Left ventricle myocardium inferior (tissue), 1 donor: ENCODE data around the gene PNPLA6. TPM values are rescaled to one million over a fixed set of nuclear protein-coding genes. Genes with fewer than 3 reads are reported as not detected.

Experiments used
- DNase-seq: peaks from one replicate; pipeline ENCODE4 v3.0.0-alpha.2; 2020
- H3K27ac ChIP-seq: fragments of 200-600 bp; replicated peaks from 2 replicates; pipeline ENCODE4 v1.8.0; 2021
- H3K27me3 ChIP-seq: fragments of 200-600 bp; 2 replicates; pipeline ENCODE4 v1.8.0; 2021; ENCODE audit warnings: low read depth
- H3K36me3 ChIP-seq: fragments of 200-600 bp; 2 replicates; pipeline ENCODE4 v1.8.0; 2021
- H3K4me1 ChIP-seq: fragments of 200-600 bp; 2 replicates; pipeline ENCODE4 v1.8.0; 2021
- H3K4me3 ChIP-seq: fragments of 200-600 bp; 2 replicates; pipeline ENCODE4 v1.8.0; 2021; ENCODE audit warnings: mild to moderate bottlenecking, moderate library complexity
- H3K9me3 ChIP-seq: fragments of 200-600 bp; replicated peaks from 2 replicates; pipeline ENCODE4 v1.8.0; 2021
- intact Hi-C: fragments of 100-400 bp; cut with micrococcal nuclease; formaldehyde crosslinking; loops from one replicate; pipeline ENCODE4 v1.11.0; 2022
- total RNA-seq: library from RNA; stranded (reverse); fragmentation: NEBNext Ultra II Directional; extraction: Animal tissue kit (Norgen Biotek cat#: 25700); gene quantifications from one replicate; pipeline ENCODE4 v1.2.1, GENCODE V29; 2021
- TF ChIP-seq, protein P1 (sequence below): fragments of 200-600 bp; IDR thresholded peaks from 2 replicates; pipeline ENCODE4 v1.8.0; 2021; ENCODE audit warnings: antibody characterized with exemption, mild to moderate bottlenecking, borderline replicate concordance
- donor health status: DM: no; HTN: yes; CAD: no; lungs with severe emphysema.

Gene PNPLA6
- total RNA-seq, 1 donor from 2014 or later = 52.7 TPM

GRCh38 chr19:7541475-7541824 lies 5.9 kb downstream of the PNPLA6 start:
- H3K4me1 ChIP-seq = peaks cover 3% of the 10 kb centered on the region
- no peak for DNase-seq
- H3K27ac ChIP-seq = no peak overlapping the region
- H3K9me3 ChIP-seq = no peaks in the 10 kb centered on the region
- TF ChIP-seq, protein P1, sequence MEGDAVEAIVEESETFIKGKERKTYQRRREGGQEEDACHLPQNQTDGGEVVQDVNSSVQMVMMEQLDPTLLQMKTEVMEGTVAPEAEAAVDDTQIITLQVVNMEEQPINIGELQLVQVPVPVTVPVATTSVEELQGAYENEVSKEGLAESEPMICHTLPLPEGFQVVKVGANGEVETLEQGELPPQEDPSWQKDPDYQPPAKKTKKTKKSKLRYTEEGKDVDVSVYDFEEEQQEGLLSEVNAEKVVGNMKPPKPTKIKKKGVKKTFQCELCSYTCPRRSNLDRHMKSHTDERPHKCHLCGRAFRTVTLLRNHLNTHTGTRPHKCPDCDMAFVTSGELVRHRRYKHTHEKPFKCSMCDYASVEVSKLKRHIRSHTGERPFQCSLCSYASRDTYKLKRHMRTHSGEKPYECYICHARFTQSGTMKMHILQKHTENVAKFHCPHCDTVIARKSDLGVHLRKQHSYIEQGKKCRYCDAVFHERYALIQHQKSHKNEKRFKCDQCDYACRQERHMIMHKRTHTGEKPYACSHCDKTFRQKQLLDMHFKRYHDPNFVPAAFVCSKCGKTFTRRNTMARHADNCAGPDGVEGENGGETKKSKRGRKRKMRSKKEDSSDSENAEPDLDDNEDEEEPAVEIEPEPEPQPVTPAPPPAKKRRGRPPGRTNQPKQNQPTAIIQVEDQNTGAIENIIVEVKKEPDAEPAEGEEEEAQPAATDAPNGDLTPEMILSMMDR = no peak
- H3K36me3 ChIP-seq = peaks cover 71% of the 10 kb centered on the region
- H3K27me3 ChIP-seq = no peaks in the 10 kb centered on the region
- no peak overlapping the region for H3K4me3 ChIP-seq
- intact Hi-C loops = no loop called here

DNA sequence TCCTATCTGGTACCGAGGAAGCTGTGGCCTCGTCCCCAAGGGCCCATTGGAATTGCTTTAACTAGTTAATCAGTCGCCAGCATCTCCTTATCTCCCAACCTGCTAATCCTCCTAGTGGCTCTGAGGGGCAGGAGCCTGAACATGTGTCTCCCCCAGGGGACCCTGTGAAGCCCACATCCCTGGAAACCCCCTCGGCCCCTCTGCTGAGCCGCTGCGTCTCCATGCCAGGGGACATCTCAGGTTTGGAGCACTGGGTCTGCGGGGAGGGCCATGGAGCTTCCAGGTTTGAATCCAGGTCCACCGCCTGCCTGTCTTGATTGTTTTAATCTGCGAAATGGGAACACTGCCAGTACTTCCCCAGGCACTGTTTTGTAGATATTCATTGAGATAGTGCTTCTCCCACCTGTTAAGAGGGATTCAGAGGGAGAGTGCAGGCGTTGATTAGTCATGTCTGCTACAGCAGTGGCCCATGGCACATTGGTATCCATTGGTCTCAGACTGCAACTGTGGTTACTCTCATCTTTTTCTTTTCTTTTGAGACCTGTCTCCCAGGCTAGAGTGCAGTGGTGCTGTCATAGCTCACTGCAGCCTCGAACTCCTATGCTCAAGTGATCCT lies 6.4 kb downstream of the PNPLA6 start:
- Histone ChIP-seq H3K36me3 (peaks cover 68% of the 10 kb centered on the region), H3K27me3 (no peaks in the 10 kb centered on the region), H3K4me1 (no peaks in the 10 kb centered on the region), H3K4me3 (no peak overlapping the region), H3K27ac (no peak overlapping the region), H3K9me3 (no peaks in the 10 kb centered on the region)
- DNase-seq = no peak
- TF ChIP-seq, protein P1 = no peak
- intact Hi-C loops = no loop called here

GRCh38 chr19:7542556-7543348 lies 7.2 kb downstream of the PNPLA6 start:
- DNase-seq = no peak
- Histone ChIP-seq H3K27me3 (no peaks in the 10 kb centered on the region), H3K9me3 (no peaks in the 10 kb centered on the region), H3K27ac (no peak overlapping the region), H3K4me3 (no peak overlapping the region), H3K4me1 (no peaks in the 10 kb centered on the region), H3K36me3 (peaks cover 60% of the 10 kb centered on the region)
- TF ChIP-seq, protein P1 = no peak
- intact Hi-C loops = no loop called here

- intact Hi-C loops = no loop called here
- Histone ChIP-seq H3K4me3 (no peak overlapping the region), H3K4me1 (no peaks in the 10 kb centered on the region), H3K27me3 (no peaks in the 10 kb centered on the region), H3K27ac (peak overlapping the region; percentile 27), H3K36me3 (peaks cover 44% of the 10 kb centered on the region), H3K9me3 (no peaks in the 10 kb centered on the region)
- TF ChIP-seq, protein P1 = no peak
- DNase-seq = no peak
These were observed 9.1 kb downstream of the PNPLA6 start for GRCh38 chr19:7544626-7545025.

- TF ChIP-seq, protein P1 = no peak
- no peaks in the 10 kb centered on the region for H3K27me3 ChIP-seq
- no peaks in the 10 kb centered on the region for H3K4me1 ChIP-seq
- intact Hi-C loops = no loop called here
- DNase-seq = no peak
- H3K4me3 ChIP-seq = no peak overlapping the region
- peaks cover 44% of the 10 kb centered on the region for H3K36me3 ChIP-seq
- no peak overlapping the region for H3K27ac ChIP-seq
- no peaks in the 10 kb centered on the region for H3K9me3 ChIP-seq
These were observed 9.8 kb downstream of the PNPLA6 start for GRCh38 chr19:7545300-7545699.
